Liver (tissue), 9 donors: ENCODE data around the gene NDUFAF5. TPM values are rescaled to one million over a fixed set of nuclear protein-coding genes. Genes with fewer than 3 reads are reported as not detected.

Experiments
- DNase-seq: peaks from one replicate; pipeline ENCODE4 v3.0.0-alpha.2; 2017; ENCODE audit warnings: low spot score
- H3K27ac ChIP-seq, 2 donors: one replicate each; pipeline ENCODE4 v1.7.0; 2013; ENCODE audit warnings: inconsistent platforms in 2 of 2, low read length in 2 of 2, control low read depth in 1 of 2, low read depth in 1 of 2, mild to moderate bottlenecking in 1 of 2
- H3K27me3 ChIP-seq, 4 donors: one replicate each; pipeline versions ENCODE4 v1.6.1 to v1.7.0; 2013; ENCODE audit warnings: low read length in 3 of 4, inconsistent platforms in 1 of 4, mild to moderate bottlenecking in 1 of 4, moderate library complexity in 1 of 4; ENCODE audit not compliant: control insufficient read depth in 4 of 4, insufficient read depth in 4 of 4
- H3K36me3 ChIP-seq, 4 donors: one replicate each; pipeline versions ENCODE4 v1.6.1 to v1.7.0; 2013; ENCODE audit warnings: low read length in 3 of 4, mild to moderate bottlenecking in 3 of 4, low read depth in 1 of 4, moderate library complexity in 1 of 4; ENCODE audit not compliant: control insufficient read depth in 4 of 4, insufficient read depth in 3 of 4
- H3K4me1 ChIP-seq, 4 donors: one replicate each; pipeline versions ENCODE4 v1.6.1 to v1.7.0; 2013; ENCODE audit warnings: low read length in 3 of 4, mild to moderate bottlenecking in 3 of 4, moderate library complexity in 1 of 4; ENCODE audit not compliant: control insufficient read depth in 4 of 4, insufficient read depth in 4 of 4
- H3K4me3 ChIP-seq, 3 donors: one replicate each; pipeline versions ENCODE4 v1.6.1 to v1.7.0; 2013; ENCODE audit warnings: low read length in 3 of 3, control low read depth in 1 of 3, low read depth in 1 of 3, mild to moderate bottlenecking in 1 of 3
- H3K9ac ChIP-seq, 2 donors: one replicate each; pipeline ENCODE4 v1.7.0; 2013; ENCODE audit warnings: low read length in 2 of 2, mild to moderate bottlenecking in 2 of 2, moderate library complexity in 2 of 2, control low read depth in 1 of 2, low read depth in 1 of 2
- H3K9me3 ChIP-seq, 4 donors: one replicate each; pipeline versions ENCODE4 v1.6.1 to v1.7.0; 2013; ENCODE audit warnings: low read length in 3 of 4; ENCODE audit not compliant: control insufficient read depth in 4 of 4
- ATF3 ChIP-seq: IDR thresholded peaks from 2 replicates; pipeline ENCODE4 v1.6.1; 2016; ENCODE audit warnings: antibody characterized with exemption
- CTCF ChIP-seq: fragments of 150-350 bp; IDR thresholded peaks from 2 replicates; pipeline ENCODE4 v1.5.1; 2017; ENCODE audit warnings: improper control_type of control experiment, low read depth, low read length; ENCODE audit not compliant: missing input control
- EGR1 ChIP-seq, 2 donors: IDR thresholded peaks; 2 replicates each; pipeline ENCODE4 v1.6.1; 2016 to 2018; ENCODE audit warnings: antibody characterized with exemption in 2 of 2, low read depth in 2 of 2
- FOXA1 ChIP-seq: IDR thresholded peaks from 2 replicates; pipeline ENCODE4 v1.6.1; 2016; ENCODE audit warnings: antibody characterized with exemption
- FOXA2 ChIP-seq: IDR thresholded peaks from 2 replicates; pipeline ENCODE4 v1.6.1; 2016; ENCODE audit warnings: antibody characterized with exemption
- GABPA ChIP-seq, 2 donors: IDR thresholded peaks in 1 of 2; conservative IDR thresholded peaks in 1 of 2; 2 replicates each; pipeline ENCODE4 v1.6.1; 2016; ENCODE audit warnings: antibody characterized with exemption in 2 of 2, mild to moderate bottlenecking in 1 of 2, moderate library complexity in 1 of 2
- HNF4A ChIP-seq, 2 donors: conservative IDR thresholded peaks; 2 replicates each; pipeline ENCODE4 v1.6.1; 2016; ENCODE audit warnings: antibody characterized with exemption in 2 of 2, mild to moderate bottlenecking in 2 of 2
- HNF4G ChIP-seq: IDR thresholded peaks from 2 replicates; pipeline ENCODE4 v1.6.1; 2016; ENCODE audit warnings: antibody characterized with exemption
- JUND ChIP-seq, 2 donors: IDR thresholded peaks; 2 replicates each; pipeline ENCODE4 v1.6.1; 2016; ENCODE audit warnings: antibody characterized with exemption in 2 of 2
- MAX ChIP-seq: IDR thresholded peaks from 2 replicates; pipeline ENCODE4 v1.6.1; 2016; ENCODE audit warnings: antibody characterized with exemption
- NR2F2 ChIP-seq: IDR thresholded peaks from 2 replicates; pipeline ENCODE4 v1.6.1; 2016; ENCODE audit warnings: antibody characterized with exemption
- RAD21 ChIP-seq, 2 donors: IDR thresholded peaks; 2 replicates each; pipeline ENCODE4 v1.6.1; 2016; ENCODE audit warnings: antibody characterized with exemption in 2 of 2, mild to moderate bottlenecking in 2 of 2
- REST ChIP-seq: IDR thresholded peaks from 2 replicates; pipeline ENCODE4 v1.6.1; 2016; ENCODE audit warnings: antibody characterized with exemption, mild to moderate bottlenecking
- RXRA ChIP-seq, 2 donors: IDR thresholded peaks; 2 replicates each; pipeline ENCODE4 v1.6.1; 2017 to 2018; ENCODE audit warnings: antibody characterized with exemption in 2 of 2, mild to moderate bottlenecking in 1 of 2
- SP1 ChIP-seq: IDR thresholded peaks from 2 replicates; pipeline ENCODE4 v1.6.1; 2018; ENCODE audit warnings: antibody characterized with exemption, mild to moderate bottlenecking
- TAF1 ChIP-seq: conservative IDR thresholded peaks from 2 replicates; pipeline ENCODE4 v1.6.1; 2016; ENCODE audit warnings: antibody characterized with exemption, mild to moderate bottlenecking
- YY1 ChIP-seq: IDR thresholded peaks from 2 replicates; pipeline ENCODE4 v1.6.1; 2016; ENCODE audit warnings: antibody characterized with exemption, mild to moderate bottlenecking
- ZBTB33 ChIP-seq: IDR thresholded peaks from 2 replicates; pipeline ENCODE4 v1.6.1; 2016; ENCODE audit warnings: antibody characterized with exemption
- WGBS: extraction: QIAGEN DNeasy Blood & Tissue Kit; methylation state at CpG from one replicate; pipeline ENCODE4 v1.1.7; 2013; 5-methylcytosine and 5-hydroxymethylcytosine counted together
- polyA plus RNA-seq, 2 donors: library from polyadenylated mRNA; stranded (reverse) in 1 of 2; unstranded in 1 of 2; fragments of 200-250 nt in 1 of 2; fragments of >200 nt in 1 of 2; fragmentation: Nextera tagmentation in 1 of 2; extraction: Ambion mirVana in 1 of 2; gene quantifications; one replicate each; pipeline versions ENCODE4 v1.2.1 to v1.2.3, GENCODE V29; 2013 to 2015
- total RNA-seq, 2 donors: library from RNA; depleted of rRNA; stranded (reverse); fragments of >200 nt; gene quantifications; one replicate each; pipeline ENCODE4 v1.2.3, GENCODE V29; 2014
- donor health status: healthy.
- donor health status: healthy.
- donor health status: healthy.
- donor health status: healthy.
- donor health status: healthy.

The NDUFAF5 gene
- total and polyA plus RNA-seq, 4 donors = 6.6 to 15.9 (median 12.3) TPM

GRCh38 chr20:13824459-13824858 lies 39.6 kb downstream of the NDUFAF5 start:
- H3K27me3 ChIP-seq = peaks cover 0 to 3% (median 0%) of the 10 kb centered on the region in 4 donors
- no peak overlapping the region for H3K9ac ChIP-seq
- no peaks in the 10 kb centered on the region for H3K9me3 ChIP-seq
- 95% methylated on average over 3 of the region's 3 CpGs for WGBS
- no peak overlapping the region for H3K27ac ChIP-seq
- H3K4me1 ChIP-seq = no peaks in the 10 kb centered on the region
- H3K4me3 ChIP-seq = no peak overlapping the region
- DNase-seq = no peak
- H3K36me3 ChIP-seq = no peaks in the 10 kb centered on the region
- TF ChIP-seq GABPA (IDR thresholded peaks at IDR 0.05 in 1 of 2, conservative IDR thresholded peaks at IDR 0.05 in 1 of 2) = no peak
- TF ChIP-seq YY1 = no peak
- TF ChIP-seq HNF4G = no peak
- TF ChIP-seq MAX = no peak
- no peak for TF ChIP-seq FOXA1
- no peak for TF ChIP-seq SP1
- no peak for TF ChIP-seq NR2F2
- TF ChIP-seq REST = no peak
- no peak for TF ChIP-seq HNF4A (conservative IDR thresholded peaks at IDR 0.05)
- no peak for TF ChIP-seq CTCF
- TF ChIP-seq ZBTB33 = no peak
- no peak for TF ChIP-seq EGR1 (IDR thresholded peaks at IDR 0.05; ENCODE audit: low read depth in 2 of 2)
- no peak for TF ChIP-seq RAD21 (IDR thresholded peaks at IDR 0.05)
- TF ChIP-seq JUND (IDR thresholded peaks at IDR 0.05) = no peak
- TF ChIP-seq ATF3 = no peak
- TF ChIP-seq FOXA2 = no peak
- no peak for TF ChIP-seq TAF1
- TF ChIP-seq RXRA (IDR thresholded peaks at IDR 0.05) = no peak

- no peak for DNase-seq
- H3K9ac ChIP-seq = no peak overlapping the region
- H3K27me3 ChIP-seq = peaks cover 0 to 3% (median 0%) of the 10 kb centered on the region in 4 donors
- no peak overlapping the region for H3K4me3 ChIP-seq
- H3K27ac ChIP-seq = no peak overlapping the region
- TF ChIP-seq FOXA2 = no peak
- no peak for TF ChIP-seq RAD21 (IDR thresholded peaks at IDR 0.05)
- no peak for TF ChIP-seq NR2F2
- TF ChIP-seq JUND (IDR thresholded peaks at IDR 0.05) = no peak
- TF ChIP-seq CTCF = no peak
- no peak for TF ChIP-seq HNF4G
- no peak for TF ChIP-seq YY1
- no peak for TF ChIP-seq EGR1 (IDR thresholded peaks at IDR 0.05; ENCODE audit: low read depth in 2 of 2)
- no peak for TF ChIP-seq RXRA (IDR thresholded peaks at IDR 0.05)
- TF ChIP-seq ZBTB33 = no peak
- TF ChIP-seq GABPA (IDR thresholded peaks at IDR 0.05 in 1 of 2, conservative IDR thresholded peaks at IDR 0.05 in 1 of 2) = no peak
- no peak for TF ChIP-seq ATF3
- TF ChIP-seq FOXA1 = no peak
- TF ChIP-seq HNF4A (conservative IDR thresholded peaks at IDR 0.05) = no peak
- no peak for TF ChIP-seq MAX
- no peak for TF ChIP-seq TAF1
- H3K4me1 ChIP-seq = no peaks in the 10 kb centered on the region
- H3K9me3 ChIP-seq = no peaks in the 10 kb centered on the region
- no peaks in the 10 kb centered on the region for H3K36me3 ChIP-seq
- WGBS = 90% methylated on average over 5 of the region's 5 CpGs
These were observed 40.6 kb downstream of the NDUFAF5 start for GRCh38 chr20:13825465-13825864.
